Coronary artery (tissue), 2 donors: ENCODE measurements around the gene ACR.

Experiments
- DNase-seq: peaks from one replicate; pipeline ENCODE4 v3.0.0-alpha.2; 2017; ENCODE audit warnings: low spot score
- H3K27ac ChIP-seq, 2 donors: fragments of 200-600 bp; sonication (generic); one replicate each; pipeline ENCODE4 v1.5.1; 2016 to 2019
- H3K4me3 ChIP-seq: fragments of 200-600 bp; sonication (generic); 2 replicates; pipeline ENCODE4 v1.5.1; 2016; ENCODE audit warnings: mild to moderate bottlenecking, moderate library complexity
- TF ChIP-seq, protein P1 (sequence below): fragments of 200-600 bp; sonication (generic); IDR thresholded peaks from one replicate; pipeline ENCODE4 v1.5.1; 2019; ENCODE audit warnings: antibody characterized with exemption

ACR gene

DNA sequence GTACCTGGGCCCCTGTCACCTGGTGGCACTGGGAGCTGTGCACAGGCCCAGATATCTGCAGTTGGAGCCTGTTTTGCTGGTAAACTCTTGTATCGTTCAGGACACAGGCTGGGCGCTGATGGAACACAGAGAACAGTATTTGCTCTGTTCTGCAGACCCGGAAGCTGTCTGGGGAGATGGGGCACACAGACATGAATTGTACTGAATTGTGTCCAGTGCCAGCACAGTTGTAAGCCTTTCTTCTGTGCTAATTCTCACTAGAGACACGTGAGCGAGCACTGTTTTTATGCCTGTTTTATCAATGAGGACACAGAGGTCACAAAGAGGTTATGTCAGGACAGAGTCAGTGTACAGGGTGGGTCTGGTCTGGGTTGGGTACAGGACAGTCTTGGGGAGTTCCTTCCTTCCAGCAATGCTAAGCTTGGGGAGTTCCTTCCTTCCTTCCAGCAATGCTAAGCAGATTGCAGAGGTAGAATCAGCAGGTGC is 24.4 kb upstream of the ACR start:
- H3K27ac ChIP-seq: no peak overlapping the region
- no peak for DNase-seq

DNA sequence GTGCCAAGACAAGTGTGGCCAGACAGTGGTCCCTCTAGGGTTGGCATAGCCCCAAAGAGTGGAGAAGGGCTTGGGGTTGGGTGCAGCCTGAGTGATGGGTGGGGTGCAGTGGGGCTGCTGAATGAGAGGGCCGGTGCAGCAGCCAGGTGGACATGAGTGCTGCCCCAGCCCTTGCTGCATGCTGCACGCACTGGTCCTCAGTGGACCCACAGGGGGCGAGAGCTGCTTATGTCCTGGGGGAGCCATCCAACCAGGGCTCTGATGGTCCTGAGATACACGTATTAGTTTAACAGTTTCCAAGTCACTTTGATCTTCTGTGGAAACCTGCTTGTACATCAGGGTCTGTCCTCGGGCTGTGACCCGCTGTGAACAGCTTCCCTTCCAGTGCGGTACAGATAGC is 23.9 kb upstream of the ACR start:
- Histone ChIP-seq H3K27ac (peak overlapping the region in 1 of 2 donors; percentile 28), H3K4me3 (no peak overlapping the region)
- no peak for DNase-seq
- TF ChIP-seq, protein P1, sequence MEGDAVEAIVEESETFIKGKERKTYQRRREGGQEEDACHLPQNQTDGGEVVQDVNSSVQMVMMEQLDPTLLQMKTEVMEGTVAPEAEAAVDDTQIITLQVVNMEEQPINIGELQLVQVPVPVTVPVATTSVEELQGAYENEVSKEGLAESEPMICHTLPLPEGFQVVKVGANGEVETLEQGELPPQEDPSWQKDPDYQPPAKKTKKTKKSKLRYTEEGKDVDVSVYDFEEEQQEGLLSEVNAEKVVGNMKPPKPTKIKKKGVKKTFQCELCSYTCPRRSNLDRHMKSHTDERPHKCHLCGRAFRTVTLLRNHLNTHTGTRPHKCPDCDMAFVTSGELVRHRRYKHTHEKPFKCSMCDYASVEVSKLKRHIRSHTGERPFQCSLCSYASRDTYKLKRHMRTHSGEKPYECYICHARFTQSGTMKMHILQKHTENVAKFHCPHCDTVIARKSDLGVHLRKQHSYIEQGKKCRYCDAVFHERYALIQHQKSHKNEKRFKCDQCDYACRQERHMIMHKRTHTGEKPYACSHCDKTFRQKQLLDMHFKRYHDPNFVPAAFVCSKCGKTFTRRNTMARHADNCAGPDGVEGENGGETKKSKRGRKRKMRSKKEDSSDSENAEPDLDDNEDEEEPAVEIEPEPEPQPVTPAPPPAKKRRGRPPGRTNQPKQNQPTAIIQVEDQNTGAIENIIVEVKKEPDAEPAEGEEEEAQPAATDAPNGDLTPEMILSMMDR: no peak

More for the DNA sequence above, 24.4 kb upstream of the ACR start:
- TF ChIP-seq, protein P1: no peak
- H3K4me3 ChIP-seq: no peak overlapping the region

DNA sequence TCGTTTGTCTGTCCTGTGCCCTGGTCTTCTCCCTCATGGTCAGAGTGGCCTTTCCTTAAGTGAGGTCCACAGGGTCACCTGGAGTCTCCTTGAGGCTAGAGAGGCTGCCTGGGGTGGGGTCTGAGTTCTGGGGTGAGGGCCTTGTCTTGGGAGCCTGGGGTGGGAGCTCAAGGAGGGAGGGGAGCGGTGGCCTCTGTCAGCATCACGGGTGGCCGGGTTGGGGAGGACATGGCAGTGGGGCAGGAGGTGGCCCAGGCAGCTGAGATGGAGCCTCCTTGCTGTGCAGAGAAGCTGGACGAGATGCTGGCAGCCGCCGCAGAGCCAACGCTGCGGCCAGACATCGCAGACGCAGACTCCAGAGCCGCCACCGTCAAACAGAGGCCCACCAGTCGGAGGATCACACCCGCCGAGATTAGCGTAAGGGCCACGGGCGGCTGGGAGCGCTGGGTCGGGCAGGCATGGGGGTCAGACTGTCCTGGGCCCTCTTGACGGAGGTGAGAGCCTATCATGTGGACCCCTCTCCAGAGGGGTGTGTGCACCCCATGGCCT is 23.3 kb upstream of the ACR start:
- no peak overlapping the region for H3K4me3 ChIP-seq
- H3K27ac ChIP-seq: peak overlapping the region in 1 of 2 donors; percentile 28
- no peak for DNase-seq
- TF ChIP-seq, protein P1: no peak

DNA sequence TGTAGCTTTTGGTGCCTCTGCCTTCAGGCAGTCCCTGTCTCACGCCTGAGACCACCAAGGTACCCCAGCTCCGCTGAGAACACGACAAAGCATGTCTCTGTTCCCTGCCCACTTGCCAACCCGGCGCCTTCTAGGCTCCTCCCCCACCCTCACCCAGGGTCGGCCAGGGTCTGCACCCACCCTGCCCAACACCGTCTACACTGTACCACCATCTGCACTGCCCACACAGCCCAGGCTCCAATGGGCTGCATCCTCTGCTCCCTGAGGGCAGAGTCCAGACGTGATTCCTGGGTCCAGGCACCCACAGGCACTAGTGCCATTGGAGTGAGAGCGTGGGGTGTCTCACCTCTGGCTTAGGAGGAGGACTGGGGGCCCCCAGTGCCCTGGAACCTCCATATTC is 22.8 kb upstream of the ACR start:
- Histone ChIP-seq H3K4me3 (no peak overlapping the region), H3K27ac (no peak overlapping the region)
- TF ChIP-seq, protein P1: no peak
- no peak for DNase-seq

DNA sequence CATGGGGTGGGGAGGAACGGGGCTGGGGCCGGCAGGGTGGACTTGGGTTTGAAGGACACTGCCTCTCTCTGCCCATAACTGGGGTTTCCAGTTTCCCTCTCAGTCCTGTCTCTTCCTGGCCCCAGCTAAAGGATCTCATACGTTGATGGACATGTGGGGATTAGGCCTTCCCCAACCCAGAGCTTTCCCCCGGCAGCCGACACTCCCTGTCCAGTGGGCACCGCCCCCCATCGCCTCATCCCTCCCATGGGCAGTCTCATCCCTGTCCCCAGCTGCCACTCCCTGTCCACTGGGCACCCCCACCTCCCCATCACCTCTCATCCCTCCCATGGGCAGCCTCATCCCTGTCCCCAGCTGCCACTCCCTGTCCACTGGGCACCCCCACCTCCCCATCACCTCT is 22.2 kb upstream of the ACR start:
- DNase-seq: no peak
- TF ChIP-seq, protein P1: no peak
- no peak overlapping the region for H3K4me3 ChIP-seq
- H3K27ac ChIP-seq: no peak overlapping the region

DNA sequence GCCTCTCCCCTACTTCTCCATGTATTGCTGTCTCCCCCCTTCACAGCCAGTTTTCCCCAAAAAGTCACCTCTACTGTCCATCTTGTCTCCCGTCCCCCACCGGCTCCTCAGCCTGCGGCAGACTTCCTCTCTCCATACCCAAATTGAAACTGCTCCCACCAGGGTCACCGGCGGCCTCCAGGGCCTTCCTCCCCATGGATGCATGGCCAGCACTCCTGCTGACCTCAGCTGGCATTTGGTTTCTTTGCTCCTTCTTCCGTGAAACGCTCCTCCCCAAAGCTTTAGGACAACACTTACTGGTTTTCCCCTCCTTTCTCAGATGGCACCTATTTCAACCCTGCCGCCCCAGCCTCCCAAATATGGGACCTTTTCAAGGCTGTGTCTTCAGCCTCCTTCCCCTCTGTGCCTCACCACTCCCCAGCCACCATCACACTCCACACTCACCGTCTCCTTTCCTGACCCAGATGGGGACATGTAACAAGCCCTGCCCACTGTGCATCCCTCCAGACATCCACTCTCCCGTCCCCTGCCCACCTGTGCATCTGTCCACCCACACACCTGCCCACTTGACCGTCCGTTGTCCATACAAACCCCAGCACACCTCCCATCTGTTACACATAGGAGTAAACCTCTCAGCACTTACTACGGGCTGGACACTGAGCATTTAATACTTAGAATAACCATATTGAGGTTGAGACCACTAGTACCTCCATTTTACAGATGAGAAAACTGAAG is 21.5 kb upstream of the ACR start:
- TF ChIP-seq, protein P1: no peak
- DNase-seq: no peak

More for the DNA sequence above, 21.5 kb upstream of the ACR start:
- Histone ChIP-seq H3K27ac (no peak overlapping the region), H3K4me3 (no peak overlapping the region)
